RWPE2 (cell line): ENCODE measurements around the gene INSRR.

Source experiments
- ATAC-seq: fragments of 200-7000 bp; cut with Tn5 transposase; 3 replicates; pipeline ENCODE4 v1.9.1; 2021; ENCODE audit warnings: low read depth
- DNase-seq: peaks from one replicate; pipeline ENCODE4 v3.0.0-alpha.2; 2020; ENCODE audit warnings: low spot score
- H3K27ac ChIP-seq: fragments of 450-650 bp; 2 replicates; pipeline ENCODE4 v1.5.1; 2017; ENCODE audit warnings: mild to moderate bottlenecking; ENCODE audit not compliant: poor library complexity, severe bottlenecking
- H3K27me3 ChIP-seq: fragments of 250-450 bp; sonication (Bioruptor Pico); 2 replicates; pipeline ENCODE4 v1.5.1; 2021; ENCODE audit warnings: mild to moderate bottlenecking, moderate library complexity; ENCODE audit not compliant: insufficient read depth, poor library complexity, severe bottlenecking
- H3K36me3 ChIP-seq: fragments of 250-450 bp; sonication (Bioruptor Pico); 2 replicates; pipeline ENCODE4 v1.5.1; 2020; ENCODE audit warnings: low read depth, mild to moderate bottlenecking, moderate library complexity
- H3K4me1 ChIP-seq: fragments of 250-450 bp; sonication (Bioruptor Pico); 2 replicates; pipeline ENCODE4 v1.5.1; 2021; ENCODE audit warnings: mild to moderate bottlenecking, moderate library complexity; ENCODE audit not compliant: insufficient read depth, poor library complexity, severe bottlenecking
- H3K4me3 ChIP-seq: fragments of 250-450 bp; sonication (Bioruptor Pico); 2 replicates; pipeline ENCODE4 v1.5.1; 2021; ENCODE audit warnings: mild to moderate bottlenecking, moderate library complexity; ENCODE audit not compliant: severe bottlenecking
- H3K9me3 ChIP-seq: fragments of 250-450 bp; sonication (Bioruptor Pico); 2 replicates; pipeline ENCODE4 v1.5.1; 2021; ENCODE audit warnings: mild to moderate bottlenecking, moderate library complexity; ENCODE audit not compliant: severe bottlenecking
- CTCF ChIP-seq: fragments of 450-650 bp; IDR thresholded peaks from one replicate; pipeline ENCODE4 v1.5.1; 2017; ENCODE audit warnings: mild to moderate bottlenecking, moderate library complexity; ENCODE audit not compliant: poor library complexity, severe bottlenecking

The INSRR gene

GRCh38 chr1:156803086-156803851 is 55.6 kb downstream of the INSRR start:
- TF ChIP-seq CTCF = no peak
- Histone ChIP-seq H3K4me3 (no peak overlapping the region), H3K27ac (no peak overlapping the region), H3K27me3 (no peaks in the 10 kb centered on the region), H3K4me1 (no peaks in the 10 kb centered on the region), H3K9me3 (no peaks in the 10 kb centered on the region), H3K36me3 (peaks cover 26% of the 10 kb centered on the region)
- DNase-seq = no peak
- no peak for ATAC-seq

DNA sequence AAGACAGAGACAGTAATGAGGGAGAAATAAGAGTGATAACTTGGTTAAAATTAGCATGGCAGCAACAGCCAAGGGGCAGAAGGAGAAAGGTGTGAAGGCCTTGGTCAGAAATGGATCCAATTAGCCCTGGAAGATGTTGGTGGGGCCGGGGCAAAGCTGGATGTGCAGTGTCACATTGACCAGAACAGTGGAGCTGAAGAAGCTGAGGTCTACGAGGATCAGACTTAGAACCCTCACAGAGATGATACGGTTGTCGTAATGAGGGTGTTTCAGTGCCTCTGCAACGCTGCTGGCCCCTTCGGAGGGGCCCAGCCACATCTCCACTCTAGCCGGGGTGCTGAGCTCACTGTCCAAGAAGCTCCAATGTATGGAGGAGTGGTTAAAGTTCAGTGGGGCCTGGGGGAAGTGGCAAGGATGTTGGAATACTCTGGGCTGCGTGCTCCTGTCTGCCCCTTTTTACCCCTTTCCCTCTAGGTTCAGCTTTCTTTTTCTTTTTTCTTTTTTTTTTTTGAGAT is 56.4 kb downstream of the INSRR start:
- no peaks in the 10 kb centered on the region for H3K4me1 ChIP-seq
- H3K36me3 ChIP-seq = peaks cover 34% of the 10 kb centered on the region
- H3K4me3 ChIP-seq = no peak overlapping the region
- H3K27ac ChIP-seq = no peak overlapping the region
- DNase-seq (no peak), ATAC-seq (no peak)
- no peaks in the 10 kb centered on the region for H3K9me3 ChIP-seq
- no peaks in the 10 kb centered on the region for H3K27me3 ChIP-seq
- TF ChIP-seq CTCF = no peak

- H3K4me1 ChIP-seq = no peaks in the 10 kb centered on the region
- no peak for ATAC-seq
- no peak for DNase-seq
- H3K9me3 ChIP-seq = no peaks in the 10 kb centered on the region
- TF ChIP-seq CTCF = no peak
- no peak overlapping the region for H3K27ac ChIP-seq
- no peak overlapping the region for H3K4me3 ChIP-seq
- H3K27me3 ChIP-seq = no peaks in the 10 kb centered on the region
- peaks cover 43% of the 10 kb centered on the region for H3K36me3 ChIP-seq
Measured at GRCh38 chr1:156801409-156802121, 57.4 kb downstream of the INSRR start.

GRCh38 chr1:156797212-156797871 is 61.6 kb downstream of the INSRR start:
- no peak overlapping the region for H3K4me3 ChIP-seq

More at GRCh38 chr1:156797212-156797871, 61.6 kb downstream of the INSRR start:
- DNase-seq (no peak), ATAC-seq (peak; percentile 75)
- Histone ChIP-seq H3K4me1 (no peaks in the 10 kb centered on the region), H3K36me3 (peaks cover 81% of the 10 kb centered on the region), H3K27ac (no peak overlapping the region), H3K9me3 (no peaks in the 10 kb centered on the region), H3K27me3 (no peaks in the 10 kb centered on the region)
- peak; percentile 82 for TF ChIP-seq CTCF
